ENCODE measurements around the gene ZNF396. TPM values are rescaled to one million over a fixed set of nuclear protein-coding genes. Genes with fewer than 3 reads are reported as not detected.

Gene ZNF396
- total RNA-seq, 6 experiments from 2014 or later, result 0.62 to 1.9 (median 1.5) TPM

- Histone ChIP-seq H3K4me3 (no peak overlapping the region), H3K4me1 (peaks cover 0 to 10% (median 0%) of the 10 kb centered on the region in 4 donors), H3K27me3 (no peaks in the 10 kb centered on the region), H3K9me3 (no peaks in the 10 kb centered on the region), H3K36me3 (peaks cover 0 to 70% (median 39%) of the 10 kb centered on the region in 4 donors), H3K27ac (no peak overlapping the region)
- TF ChIP-seq POLR2A (IDR thresholded peaks at IDR 0.05) (no peak), CTCF (IDR thresholded peaks at IDR 0.05) (no peak)
- intact Hi-C loops (cut with DNase I), result loop anchor here in 1 of 2 donors (10.0 kb wide), 1 partner anchor 80 kb away; no protein-coding TSS in a partner anchor
- DNase-seq (no peak), ATAC-seq (no peak)
- 29% methylated on average over 1 of the region's 3 CpGs for WGBS (ENCODE audit: insufficient coverage, low coverage, low lambda C conversion rate, missing lambda C conversion rate)
Observed at GRCh38 chr18:35334821-35335220, 42.3 kb downstream of the ZNF396 start.

GRCh38 chr18:35334212-35334611, 42.9 kb downstream of the ZNF396 start:
- 100% methylated on average over 1 of the region's 1 CpG for WGBS (ENCODE audit: insufficient coverage, low coverage, low lambda C conversion rate, missing lambda C conversion rate)
- ATAC-seq, result no peak
- no peaks in the 10 kb centered on the region for H3K9me3 ChIP-seq

GRCh38 chr18:35331367-35332087, 45.6 kb downstream of the ZNF396 start:
- 84% methylated on average over 4 of the region's 4 CpGs for WGBS (ENCODE audit: insufficient coverage, low coverage, low lambda C conversion rate, missing lambda C conversion rate)
- TF ChIP-seq CTCF (IDR thresholded peaks at IDR 0.05) (no peak), POLR2A (IDR thresholded peaks at IDR 0.05) (no peak)
- no peak for DNase-seq
- Histone ChIP-seq H3K9me3 (no peaks in the 10 kb centered on the region), H3K4me3 (no peak overlapping the region), H3K36me3 (peaks cover 0 to 37% (median 11%) of the 10 kb centered on the region in 4 donors), H3K27me3 (no peaks in the 10 kb centered on the region), H3K4me1 (no peaks in the 10 kb centered on the region), H3K27ac (no peak overlapping the region)
- peak in 1 of 4 donors; percentile 35 for ATAC-seq
- intact Hi-C loops (cut with DNase I), result loop anchor here in 1 of 2 donors (10.0 kb wide), 1 partner anchor 77 kb away; no protein-coding TSS in a partner anchor

More at GRCh38 chr18:35334212-35334611, 42.9 kb downstream of the ZNF396 start:
- Histone ChIP-seq H3K4me3 (no peak overlapping the region), H3K27me3 (no peaks in the 10 kb centered on the region), H3K36me3 (peaks cover 0 to 64% (median 34%) of the 10 kb centered on the region in 4 donors), H3K4me1 (peaks cover 0 to 10% (median 0%) of the 10 kb centered on the region in 4 donors), H3K27ac (no peak overlapping the region)
- DNase-seq, result no peak
- no peak for TF ChIP-seq POLR2A (IDR thresholded peaks at IDR 0.05)
- no peak for TF ChIP-seq CTCF (IDR thresholded peaks at IDR 0.05)
- intact Hi-C loops (cut with DNase I), result loop anchor here in 1 of 2 donors (10.0 kb wide), 1 partner anchor 79 kb away; no protein-coding TSS in a partner anchor

GRCh38 chr18:35328868-35329267, 48.3 kb downstream of the ZNF396 start:
- Histone ChIP-seq H3K36me3 (peaks cover 0 to 10% (median 4%) of the 10 kb centered on the region in 4 donors), H3K27me3 (no peaks in the 10 kb centered on the region), H3K4me3 (no peak overlapping the region), H3K27ac (no peak overlapping the region), H3K4me1 (no peaks in the 10 kb centered on the region), H3K9me3 (no peaks in the 10 kb centered on the region)
- TF ChIP-seq CTCF (IDR thresholded peaks at IDR 0.05) (no peak), POLR2A (IDR thresholded peaks at IDR 0.05) (no peak)
- DNase-seq (no peak), ATAC-seq (no peak)
- intact Hi-C loops (cut with DNase I), result no loop called here
